ENCODE measurements around the gene TMEM196.

TMEM196 gene

GRCh38 chr7:19708397-19709248, 64.8 kb downstream of the TMEM196 start, which contains the start of gene POLR1F:
TSS of gene POLR1F (minus strand) at chr7:19709037. CDS start at chr7:19709016, 21 bp downstream.
- peak; percentile 59 for TF ChIP-seq REST (IDR thresholded peaks at IDR 0.05; ENCODE audit: insufficient replicate concordance, low read depth)
- peak; percentile 74 for TF ChIP-seq CTCF (IDR thresholded peaks at IDR 0.05; ENCODE audit: insufficient read depth, low read length)
- TF ChIP-seq POLR2AphosphoS5 (IDR thresholded peaks at IDR 0.05; ENCODE audit: low read depth) = peak; percentile 86
- no peak for TF ChIP-seq GABPA (IDR thresholded peaks at IDR 0.05; ENCODE audit: low read depth)
- TF ChIP-seq SPI1 (IDR thresholded peaks at IDR 0.05; ENCODE audit: borderline replicate concordance, low read depth) = peak; percentile 2; the same call in 1 of the 2 replicates
- Histone ChIP-seq H3K4me3 (replicated peaks; ENCODE audit: insufficient read depth, low read length) (peak within 1 kb of the TSS; percentile 93), H3K27ac (replicated peaks) (peak within 1 kb of the TSS; percentile 75), H3K27me3 (ENCODE audit: insufficient read depth, poor library complexity, severe bottlenecking) (no peaks in the 10 kb centered on the region)
- DNase-seq (ENCODE audit: low read depth in 1 of 2, low spot score in 1 of 2) = peak; percentile 88 to 94

- TF ChIP-seq SPI1 (IDR thresholded peaks at IDR 0.05; ENCODE audit: borderline replicate concordance, low read depth) (no peak), POLR2AphosphoS5 (IDR thresholded peaks at IDR 0.05; ENCODE audit: low read depth) (no peak), REST (IDR thresholded peaks at IDR 0.05; ENCODE audit: insufficient replicate concordance, low read depth) (no peak), CTCF (IDR thresholded peaks at IDR 0.05; ENCODE audit: insufficient read depth, low read length) (no peak), GABPA (IDR thresholded peaks at IDR 0.05; ENCODE audit: low read depth) (no peak)
- H3K4me3 ChIP-seq (replicated peaks; ENCODE audit: insufficient read depth, low read length) = peak overlapping the region; percentile 93
- no peak overlapping the region for H3K27ac ChIP-seq (replicated peaks)
- no peak for DNase-seq (ENCODE audit: low read depth in 1 of 2, low spot score in 1 of 2)
- H3K27me3 ChIP-seq (ENCODE audit: insufficient read depth, poor library complexity, severe bottlenecking) = no peaks in the 10 kb centered on the region
Measured at GRCh38 chr7:19707240-19707639, 66.2 kb downstream of the TMEM196 start.

GRCh38 chr7:19705663-19706062, 67.8 kb downstream of the TMEM196 start:
- DNase-seq (ENCODE audit: low read depth in 1 of 2, low spot score in 1 of 2) = no peak
- TF ChIP-seq REST (IDR thresholded peaks at IDR 0.05; ENCODE audit: insufficient replicate concordance, low read depth) (no peak), GABPA (IDR thresholded peaks at IDR 0.05; ENCODE audit: low read depth) (no peak), SPI1 (IDR thresholded peaks at IDR 0.05; ENCODE audit: borderline replicate concordance, low read depth) (no peak), POLR2AphosphoS5 (IDR thresholded peaks at IDR 0.05; ENCODE audit: low read depth) (no peak), CTCF (IDR thresholded peaks at IDR 0.05; ENCODE audit: insufficient read depth, low read length) (no peak)
- Histone ChIP-seq H3K27me3 (ENCODE audit: insufficient read depth, poor library complexity, severe bottlenecking) (no peaks in the 10 kb centered on the region), H3K27ac (replicated peaks) (no peak overlapping the region), H3K4me3 (replicated peaks; ENCODE audit: insufficient read depth, low read length) (no peak overlapping the region)
